ENCODE data around the gene S100A7A.

The S100A7A gene

DNA sequence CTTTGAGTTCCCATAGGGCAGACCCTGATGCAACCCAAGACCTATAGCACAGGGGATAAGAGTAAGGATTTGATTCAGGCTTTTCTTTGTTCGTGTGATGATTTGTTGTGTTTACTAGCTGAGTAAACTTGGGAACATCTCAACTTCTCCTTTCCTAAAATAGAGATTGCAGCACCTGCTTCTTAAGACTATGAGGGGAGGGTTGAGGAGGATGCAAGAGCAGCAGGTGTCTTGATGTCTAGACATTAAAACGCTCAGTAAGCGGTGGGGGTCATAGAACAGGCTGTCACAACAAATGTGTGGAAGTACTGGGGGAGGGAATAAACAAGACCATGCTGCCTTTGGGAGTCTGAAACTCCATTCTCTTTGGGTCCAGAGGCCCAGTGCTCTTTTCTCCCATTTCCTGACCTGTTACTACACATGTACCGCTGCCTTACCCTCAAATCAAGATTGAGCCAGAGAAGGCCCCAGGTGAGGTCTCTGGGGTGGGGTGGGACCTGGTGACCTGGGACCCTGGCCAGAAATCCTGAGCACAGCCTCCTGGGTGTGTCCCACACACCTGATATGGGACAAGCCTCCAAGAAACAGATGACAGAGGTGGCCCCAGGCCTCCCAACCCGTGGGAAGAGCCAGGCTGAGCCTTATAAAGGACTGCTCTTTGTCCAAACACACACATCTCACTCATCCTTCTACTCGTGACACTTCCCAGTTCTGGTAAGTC is at the start of gene S100A7A:
TSS of gene S100A7A (plus strand) at position 671 of the 721 bp plus-strand sequence. CDS start 1,563 bp downstream, outside the sequence.
- no peak for DNase-seq

- DNase-seq = no peak
Measured at GRCh38 chr1:153367090-153367489, 49.2 kb upstream of the S100A7A start.

GRCh38 chr1:153368495-153368894 is 47.8 kb upstream of the S100A7A start:
- no peak for DNase-seq

- no peak for DNase-seq
Measured at GRCh38 chr1:153370146-153370545, 46.2 kb upstream of the S100A7A start.

- no peak for DNase-seq
Measured at GRCh38 chr1:153371231-153371630, 45.1 kb upstream of the S100A7A start.

GRCh38 chr1:153372571-153372970 is 43.7 kb upstream of the S100A7A start:
- no peak for DNase-seq

GRCh38 chr1:153374071-153374470 is 42.2 kb upstream of the S100A7A start:
- no peak for DNase-seq

GRCh38 chr1:153375511-153375910 is 40.8 kb upstream of the S100A7A start, which contains the start of gene S100A12:
Gene S100A12 (minus strand): TSS chr1:153375621. CDS start chr1:153374592, 1,029 bp downstream.
- DNase-seq = no peak

DNA sequence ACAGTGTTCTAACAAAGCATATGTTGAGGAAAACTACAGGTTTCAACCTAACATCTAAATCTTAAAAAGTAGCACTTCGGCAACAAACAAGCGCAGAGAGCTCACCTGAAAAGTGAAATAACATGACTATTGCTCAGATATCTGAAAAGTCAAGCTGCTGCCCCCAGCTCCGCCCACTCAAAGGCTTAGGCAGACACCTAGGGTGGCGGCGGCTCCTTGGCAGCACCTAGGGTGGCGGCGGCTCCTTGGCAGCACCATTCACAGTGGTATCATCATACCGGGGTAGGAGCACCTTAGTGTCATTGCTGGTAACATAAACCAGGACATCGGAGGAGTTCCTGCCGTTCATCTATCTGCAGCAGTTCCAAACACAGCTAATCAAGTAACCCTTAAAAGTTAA is 36.7 kb upstream of the S100A7A start:
- DNase-seq = no peak

DNA sequence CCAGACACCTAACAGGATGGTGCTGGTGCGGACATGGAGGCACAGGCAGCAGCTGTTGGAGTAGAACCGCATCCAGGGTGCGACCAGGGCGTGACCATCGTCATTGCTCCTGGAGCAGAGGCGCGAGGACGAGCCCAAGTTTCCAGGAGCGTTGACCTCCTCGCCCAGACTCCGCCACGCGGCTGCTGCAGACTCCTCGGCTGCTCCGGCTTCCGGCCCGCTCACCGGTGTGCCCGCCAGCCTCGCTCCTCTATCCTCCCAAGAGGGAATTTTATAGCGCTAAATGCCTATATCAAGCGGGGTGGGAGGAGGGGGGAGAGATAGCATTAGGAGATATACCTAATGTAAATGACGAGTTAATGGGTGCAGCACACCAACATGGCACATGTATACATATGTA is 35.6 kb upstream of the S100A7A start:
- DNase-seq = no peak

- no peak for DNase-seq
Measured at GRCh38 chr1:153384958-153385580, 31.3 kb upstream of the S100A7A start.

- no peak for DNase-seq
Measured at GRCh38 chr1:153386500-153386901, 29.8 kb upstream of the S100A7A start.

GRCh38 chr1:153387001-153387400 is 29.3 kb upstream of the S100A7A start:
- no peak for DNase-seq

DNA sequence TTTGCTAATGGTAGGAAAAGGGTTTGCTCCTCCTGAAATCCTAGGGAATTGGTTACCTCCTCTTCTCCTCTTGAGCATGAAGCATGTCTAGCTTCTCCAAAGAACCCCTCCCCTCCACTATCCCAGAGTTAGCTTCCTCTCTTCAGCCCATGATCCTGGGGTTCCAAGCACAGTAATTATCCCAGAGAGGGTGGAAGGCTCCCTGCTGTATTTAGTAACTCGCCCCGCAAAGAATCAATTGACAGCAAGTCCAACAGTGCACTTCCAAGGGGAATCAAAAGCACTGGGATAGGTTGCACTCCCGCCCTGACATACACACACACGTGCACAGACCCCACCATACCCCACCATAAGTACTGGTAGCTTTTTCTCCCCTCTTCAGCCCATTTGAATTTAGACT is 28.5 kb upstream of the S100A7A start:
- DNase-seq = no peak

GRCh38 chr1:153389401-153389800 is 26.9 kb upstream of the S100A7A start:
- no peak for DNase-seq

GRCh38 chr1:153389973-153390879 is 26.1 kb upstream of the S100A7A start:
- no peak for DNase-seq

- no peak for DNase-seq
Measured at GRCh38 chr1:153390938-153391710, 25.2 kb upstream of the S100A7A start, which contains the start of gene S100A8. Gene S100A8 (minus strand): TSS chr1:153391073. CDS start chr1:153390535, 538 bp downstream.

DNA sequence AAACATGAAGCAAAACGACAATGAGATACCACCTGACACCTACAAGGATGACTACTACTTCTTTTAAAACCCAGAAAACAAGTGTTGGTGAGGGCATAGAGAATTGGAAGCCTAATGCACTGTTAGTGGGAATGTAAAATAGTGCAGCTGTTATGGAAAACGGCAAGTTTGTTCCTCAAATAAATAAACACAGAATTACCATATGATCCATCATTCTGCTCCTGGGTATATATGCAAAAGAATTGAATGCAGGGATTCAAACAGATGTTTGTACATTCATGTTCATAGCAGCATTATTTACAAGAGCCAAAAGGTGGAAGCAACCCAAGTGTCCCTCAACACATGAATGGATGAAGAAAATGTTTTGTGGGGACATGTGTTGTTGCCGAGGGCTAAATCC is 24.1 kb upstream of the S100A7A start:
- DNase-seq = no peak

GRCh38 chr1:153392822-153393221 is 23.5 kb upstream of the S100A7A start:
- DNase-seq = no peak

- DNase-seq = no peak
Measured at GRCh38 chr1:153393926-153394325, 22.4 kb upstream of the S100A7A start.

DNA sequence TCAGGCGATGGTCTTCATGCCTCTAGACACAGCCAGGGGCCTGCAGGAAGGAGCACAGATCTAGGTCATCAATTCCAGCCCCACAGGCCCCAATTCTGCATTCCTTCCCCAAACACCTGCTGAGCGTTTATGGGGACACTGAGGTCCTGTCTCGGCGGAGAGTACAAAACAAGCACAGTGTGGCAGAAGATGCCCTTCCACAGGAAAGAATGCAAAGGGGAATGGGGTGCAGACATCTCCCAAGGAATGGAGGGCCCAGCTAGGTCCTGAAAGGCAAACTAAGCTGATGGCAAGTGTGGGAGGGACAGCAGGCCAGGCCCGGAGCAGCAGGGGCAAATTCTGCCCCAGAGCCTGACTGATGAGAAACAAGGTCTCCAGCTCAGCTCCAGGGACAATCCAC is 21.9 kb upstream of the S100A7A start:
- no peak for DNase-seq

DNA sequence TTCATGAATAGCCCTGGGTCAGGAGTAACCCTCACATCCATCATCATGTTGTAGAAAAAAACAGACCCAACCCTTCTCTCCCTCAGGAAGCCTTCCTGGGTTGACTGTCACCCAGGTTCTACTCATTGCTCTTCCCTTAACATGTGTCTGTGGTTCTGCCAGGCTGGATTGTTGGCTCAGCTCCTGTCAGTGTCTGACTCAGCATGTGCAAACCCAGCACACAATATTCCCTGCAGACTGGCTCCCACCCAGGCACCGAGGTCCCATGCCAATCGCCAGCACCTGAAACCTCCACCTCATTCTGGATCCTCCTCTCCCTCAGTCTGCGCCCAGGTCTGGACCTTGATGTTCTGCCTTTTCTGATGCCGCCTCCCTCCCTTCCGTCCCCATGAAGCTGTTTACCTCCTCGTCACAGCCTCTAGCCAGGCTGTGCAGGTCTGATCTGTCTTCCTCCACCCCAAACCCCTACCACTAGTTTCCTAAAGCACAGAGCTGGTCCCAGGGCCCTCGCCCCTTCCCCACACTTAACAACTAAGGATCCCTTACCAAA is 21.1 kb upstream of the S100A7A start:
- no peak for DNase-seq
